Endothelial cell of umbilical vein (primary cell): ENCODE measurements around the gene CEP250. TPM values are rescaled to one million over a fixed set of nuclear protein-coding genes. Genes with fewer than 3 reads are reported as not detected.

Experiments
- BruUV-seq: library from RNA; stranded (reverse); fragments of 400-500 nt; replicated peaks from 2 replicates; lab custom pipeline; 2021; lab: Mats Ljungman, UMichigan
- CTCF ChIA-PET: fragments of 300-600, 350-600 bp; sonication (Branson Sonifier 250); formaldehyde crosslinking; loops from one replicate; lab custom pipeline; 2021; ENCODE audit warnings: antibody characterized with exemption, inconsistent platforms; lab: Charles Lee
- POLR2A ChIA-PET: fragments of 300-600, 350-600 bp; sonication (Branson Sonifier 250); formaldehyde crosslinking; loops from one replicate; lab custom pipeline; 2021; ENCODE audit warnings: antibody characterized with exemption, inconsistent platforms; lab: Charles Lee
- DNase-seq: peaks from one replicate; pipeline ENCODE4 v3.0.0-alpha.2; 2011; ENCODE audit warnings: low read depth, low spot score
- FAIRE-seq: peaks from 2 replicates; lab custom pipeline; 2011; peaks lifted over from hg19 to GRCh38; lab: Jason Lieb, UNC
- H2AFZ ChIP-seq: 2 replicates; pipeline ENCODE4 v1.6.0; 2012; ENCODE audit warnings: low read depth, low read length, control low read depth, inconsistent platforms
- H3K27ac ChIP-seq: 2 replicates; pipeline ENCODE4 v1.5.1; 2011; ENCODE audit warnings: low read depth, mild to moderate bottlenecking, control low read depth, low read length, moderate library complexity; ENCODE audit not compliant: insufficient read depth
- H3K27me3 ChIP-seq, 2 experiments: 2 replicates each; pipeline versions ENCODE4 v1.6.0 to v1.6.1; 2011; ENCODE audit warnings: low read length in 2 of 2, mixed read lengths in 1 of 2; ENCODE audit not compliant: control insufficient read depth in 2 of 2, insufficient read depth in 2 of 2
- H3K36me3 ChIP-seq, 2 experiments: 2 replicates in 1 of 2; 3 replicates in 1 of 2; pipeline ENCODE4 v1.5.1; 2011; ENCODE audit warnings: low read length in 2 of 2, mild to moderate bottlenecking in 1 of 2, moderate library complexity in 1 of 2; ENCODE audit not compliant: control insufficient read depth in 2 of 2, insufficient read depth in 2 of 2; ENCODE audit errors: extremely low read depth in 1 of 2
- H3K4me1 ChIP-seq: 3 replicates; pipeline ENCODE4 v1.5.1; 2011; ENCODE audit warnings: mild to moderate bottlenecking, low read length; ENCODE audit not compliant: control insufficient read depth, insufficient read depth; ENCODE audit errors: extremely low read depth
- H3K4me2 ChIP-seq: 2 replicates; pipeline ENCODE4 v1.6.1; 2011; ENCODE audit warnings: low read length, control low read depth, mixed read lengths; ENCODE audit not compliant: insufficient read depth
- H3K4me3 ChIP-seq, 3 experiments: fragments of 200-600 bp in 1 of 3; sonication (generic), shearing (Covaris generic) in 1 of 3; replicated peaks in 1 of 3; 2 replicates each; pipeline ENCODE4 v1.5.1; 2011 to 2016; ENCODE audit warnings: control low read depth in 3 of 3, low read length in 3 of 3, mild to moderate bottlenecking in 2 of 3, inconsistent platforms in 1 of 3, low read depth in 1 of 3, moderate library complexity in 1 of 3; ENCODE audit not compliant: insufficient read depth in 1 of 3
- H3K79me2 ChIP-seq: 2 replicates; pipeline ENCODE4 v1.6.0; 2012; ENCODE audit warnings: low read length, inconsistent platforms; ENCODE audit not compliant: control insufficient read depth, insufficient read depth
- H3K9ac ChIP-seq: replicated peaks from 2 replicates; pipeline ENCODE3; 2011; ENCODE audit warnings: low read length, control low read depth; ENCODE audit not compliant: insufficient read depth; ENCODE audit errors: extremely low read depth
- H3K9me1 ChIP-seq: replicated peaks from 3 replicates; pipeline ENCODE4 v1.6.0; 2011; ENCODE audit warnings: mild to moderate bottlenecking, low read length; ENCODE audit not compliant: control insufficient read depth, insufficient read depth; ENCODE audit errors: extremely low read depth
- H3K9me3 ChIP-seq: replicated peaks from 2 replicates; pipeline ENCODE4 v1.5.1; 2012; ENCODE audit warnings: low read length, inconsistent platforms; ENCODE audit not compliant: control insufficient read depth, insufficient read depth
- H4K20me1 ChIP-seq: replicated peaks from 2 replicates; pipeline ENCODE3; 2011; ENCODE audit warnings: mild to moderate bottlenecking, low read length; ENCODE audit not compliant: control insufficient read depth, insufficient read depth; ENCODE audit errors: extremely low read depth
- CTCF ChIP-seq, 2 donors: IDR thresholded peaks; 1 replicate in 1 of 2; 2 replicates in 1 of 2; pipeline ENCODE4 v1.5.1; 2011; ENCODE audit warnings: low read length in 2 of 2, mild to moderate bottlenecking in 2 of 2, moderate library complexity in 2 of 2, control low read depth in 1 of 2, inconsistent platforms in 1 of 2, low read depth in 1 of 2; ENCODE audit not compliant: insufficient read depth in 1 of 2; ENCODE audit errors: extremely low read depth in 1 of 2
- EZH2 ChIP-seq: IDR thresholded peaks from 2 replicates; pipeline ENCODE4 v1.6.1; 2012; ENCODE audit warnings: borderline replicate concordance, low read depth, mild to moderate bottlenecking, moderate library complexity, low read length, inconsistent platforms; ENCODE audit not compliant: severe bottlenecking
- FOS ChIP-seq: IDR thresholded peaks from 2 replicates; pipeline ENCODE4 v1.6.1; 2011; ENCODE audit warnings: mild to moderate bottlenecking, low read length, moderate library complexity, borderline replicate concordance; ENCODE audit not compliant: insufficient read depth
- GATA2 ChIP-seq: IDR thresholded peaks from 2 replicates; pipeline ENCODE4 v1.7.0; 2011; ENCODE audit warnings: low read depth, mild to moderate bottlenecking, moderate library complexity, mixed read lengths, low read length; ENCODE audit not compliant: insufficient read length, insufficient read depth
- JUN ChIP-seq: IDR thresholded peaks from 2 replicates; pipeline ENCODE4 v1.6.1; 2011; ENCODE audit warnings: borderline replicate concordance, low read depth; ENCODE audit not compliant: insufficient read length, insufficient read depth
- MYC ChIP-seq: IDR thresholded peaks from one replicate; pipeline ENCODE4 v1.6.1; 2011; ENCODE audit warnings: mild to moderate bottlenecking, low read depth, low read length
- POLR2A ChIP-seq: IDR thresholded peaks from 2 replicates; pipeline ENCODE4 v1.6.1; 2012; ENCODE audit warnings: low read depth, mild to moderate bottlenecking, control low read depth, low read length
- POLR2AphosphoS5 ChIP-seq: IDR thresholded peaks from 2 replicates; pipeline ENCODE4 v1.6.1; 2012; ENCODE audit warnings: low read depth, mild to moderate bottlenecking, control low read depth, low read length, moderate library complexity; ENCODE audit not compliant: insufficient read depth
- dilution Hi-C: fragments of 300-500 bp; cut with MboI; formaldehyde crosslinking; loops from one replicate; pipeline ENCODE4 v1.15.0; 2019; ENCODE audit warnings: low sequenced_read_pairs; ENCODE audit not compliant: extremely low pct_ligation_motif_present
- intact Hi-C: fragments of 100-400 bp; cut with micrococcal nuclease; formaldehyde crosslinking; loops from one replicate; pipeline ENCODE4 v1.10.0; 2022
- polyA plus RNA-seq, 4 experiments: library from polyadenylated mRNA; depleted of rRNA in 3 of 4; stranded (reverse) in 3 of 4; unstranded in 1 of 4; fragments of >200 nt; gene quantifications; 2 replicates each; pipeline versions ENCODE4 v1.2.1 to v1.2.3, GENCODE V29; 2011 to 2012; ENCODE audit warnings: missing spikeins in 1 of 4
- total RNA-seq: library from RNA; stranded (reverse); gene quantifications from 2 replicates; pipeline ENCODE4 v1.2.3, GENCODE V29; 2021
- TF ChIP-seq, protein P1 (sequence below): IDR thresholded peaks from 2 replicates; pipeline ENCODE4 v1.6.1; 2011; ENCODE audit not compliant: insufficient read depth, insufficient read length

The CEP250 gene
- total and polyA plus RNA-seq, 2 donors (not counting 3 experiments of a cell fraction or from before 2014, with no cell fraction given): 5.3 to 58.9 TPM

- Histone ChIP-seq H4K20me1 (no peaks in the 10 kb centered on the region), H3K4me1 (no peaks in the 10 kb centered on the region), H2AFZ (no peak overlapping the region), H3K9ac (no peak overlapping the region), H3K36me3 (peaks cover 7 to 44% of the 10 kb centered on the region in 2 experiments), H3K9me1 (no peaks in the 10 kb centered on the region), H3K79me2 (no peaks in the 10 kb centered on the region), H3K4me2 (no peak overlapping the region), H3K27me3 (no peaks in the 10 kb centered on the region), H3K27ac (no peak overlapping the region), H3K9me3 (no peaks in the 10 kb centered on the region), H3K4me3 (no peak overlapping the region)
- no TSS peak for BruUV-seq
- no peak for DNase-seq
- POLR2A ChIA-PET: interaction anchor here (0.8 kb wide), 1 partner anchor 16 kb away, joined by 3 read pairs; no protein-coding TSS in a partner anchor
- no peak for FAIRE-seq
- intact Hi-C loops (no loop called here), dilution Hi-C loops (no loop called here)
- TF ChIP-seq POLR2A: no peak
- TF ChIP-seq EZH2: no peak
- no peak for TF ChIP-seq JUN
- TF ChIP-seq GATA2: no peak
- no peak for TF ChIP-seq FOS
- TF ChIP-seq CTCF (IDR thresholded peaks at IDR 0.05; ENCODE audit: extremely low read depth in 1 of 2, insufficient read depth in 1 of 2, low read depth in 1 of 2, low read length in 2 of 2): no peak
- TF ChIP-seq MYC: no peak
- TF ChIP-seq, protein P1, sequence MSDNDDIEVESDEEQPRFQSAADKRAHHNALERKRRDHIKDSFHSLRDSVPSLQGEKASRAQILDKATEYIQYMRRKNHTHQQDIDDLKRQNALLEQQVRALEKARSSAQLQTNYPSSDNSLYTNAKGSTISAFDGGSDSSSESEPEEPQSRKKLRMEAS: no peak
- no peak for TF ChIP-seq POLR2AphosphoS5
- CTCF ChIA-PET: interaction anchor here (0.6 to 1.7 kb wide), 3 partner anchors 11 to 114 kb away, joined by 3 to 9 read pairs (median 4); no protein-coding TSS in a partner anchor
These were observed 19.0 kb downstream of the CEP250 start for GRCh38 chr20:35474303-35474871.
